Measurements from ENCODE around the gene ABR.
"Not testable (repeated sequence)": the region's sequence is repeated elsewhere in the genome, so short reads cannot be mapped to it uniquely, and the experiment has no call there.

ABR gene

DNA sequence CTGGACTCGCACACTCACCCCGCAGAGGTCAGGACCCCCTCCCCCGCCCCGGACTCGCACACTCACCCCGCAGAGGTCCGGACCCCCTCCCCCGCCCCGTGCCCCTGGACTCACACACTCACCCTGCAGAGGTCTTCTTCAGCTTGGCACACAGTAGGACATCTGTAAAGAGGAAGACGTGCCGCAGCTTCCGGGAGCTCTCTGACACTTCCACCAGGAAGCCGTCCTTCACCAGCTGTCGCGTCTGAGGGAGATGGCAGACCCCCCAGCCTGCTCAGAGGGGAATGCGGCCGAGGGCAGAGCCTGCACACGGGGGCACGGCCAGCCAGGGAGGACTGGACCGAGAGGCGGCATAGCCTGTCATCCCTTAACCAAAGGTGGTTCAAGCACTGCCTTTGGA, 109.9 kb downstream of the ABR start:
- TF ChIP-seq, protein P1, sequence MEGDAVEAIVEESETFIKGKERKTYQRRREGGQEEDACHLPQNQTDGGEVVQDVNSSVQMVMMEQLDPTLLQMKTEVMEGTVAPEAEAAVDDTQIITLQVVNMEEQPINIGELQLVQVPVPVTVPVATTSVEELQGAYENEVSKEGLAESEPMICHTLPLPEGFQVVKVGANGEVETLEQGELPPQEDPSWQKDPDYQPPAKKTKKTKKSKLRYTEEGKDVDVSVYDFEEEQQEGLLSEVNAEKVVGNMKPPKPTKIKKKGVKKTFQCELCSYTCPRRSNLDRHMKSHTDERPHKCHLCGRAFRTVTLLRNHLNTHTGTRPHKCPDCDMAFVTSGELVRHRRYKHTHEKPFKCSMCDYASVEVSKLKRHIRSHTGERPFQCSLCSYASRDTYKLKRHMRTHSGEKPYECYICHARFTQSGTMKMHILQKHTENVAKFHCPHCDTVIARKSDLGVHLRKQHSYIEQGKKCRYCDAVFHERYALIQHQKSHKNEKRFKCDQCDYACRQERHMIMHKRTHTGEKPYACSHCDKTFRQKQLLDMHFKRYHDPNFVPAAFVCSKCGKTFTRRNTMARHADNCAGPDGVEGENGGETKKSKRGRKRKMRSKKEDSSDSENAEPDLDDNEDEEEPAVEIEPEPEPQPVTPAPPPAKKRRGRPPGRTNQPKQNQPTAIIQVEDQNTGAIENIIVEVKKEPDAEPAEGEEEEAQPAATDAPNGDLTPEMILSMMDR (IDR thresholded peaks at IDR 0.05): no peak
- TF ChIP-seq ZFX (IDR thresholded peaks at IDR 0.05; ENCODE audit: borderline replicate concordance): no peak
- H3K27ac ChIP-seq: no peak overlapping the region

DNA sequence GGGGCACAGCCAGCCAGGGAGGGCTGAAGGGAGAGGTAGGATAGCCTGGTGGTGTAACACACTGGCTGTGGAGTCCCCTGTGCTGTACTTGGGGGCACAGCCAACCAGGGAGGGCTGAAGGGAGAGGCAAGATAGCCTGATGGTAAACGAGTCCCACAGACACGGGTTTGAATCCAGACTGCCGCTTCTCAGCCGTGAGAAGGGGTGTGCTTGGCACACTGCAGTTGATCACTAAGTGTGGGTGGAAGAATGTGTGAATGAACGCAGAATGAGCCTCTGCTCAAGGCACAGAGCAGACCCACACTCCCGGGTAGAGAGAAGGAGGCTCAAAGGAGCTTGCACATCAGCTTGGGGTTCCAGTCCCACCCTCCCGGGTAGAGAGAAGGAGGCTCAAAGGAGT, 111.4 kb downstream of the ABR start:
- no peak overlapping the region for H3K27ac ChIP-seq
- TF ChIP-seq, protein P1 (IDR thresholded peaks at IDR 0.05): no peak
- no peak for TF ChIP-seq ZFX (IDR thresholded peaks at IDR 0.05; ENCODE audit: borderline replicate concordance)

DNA sequence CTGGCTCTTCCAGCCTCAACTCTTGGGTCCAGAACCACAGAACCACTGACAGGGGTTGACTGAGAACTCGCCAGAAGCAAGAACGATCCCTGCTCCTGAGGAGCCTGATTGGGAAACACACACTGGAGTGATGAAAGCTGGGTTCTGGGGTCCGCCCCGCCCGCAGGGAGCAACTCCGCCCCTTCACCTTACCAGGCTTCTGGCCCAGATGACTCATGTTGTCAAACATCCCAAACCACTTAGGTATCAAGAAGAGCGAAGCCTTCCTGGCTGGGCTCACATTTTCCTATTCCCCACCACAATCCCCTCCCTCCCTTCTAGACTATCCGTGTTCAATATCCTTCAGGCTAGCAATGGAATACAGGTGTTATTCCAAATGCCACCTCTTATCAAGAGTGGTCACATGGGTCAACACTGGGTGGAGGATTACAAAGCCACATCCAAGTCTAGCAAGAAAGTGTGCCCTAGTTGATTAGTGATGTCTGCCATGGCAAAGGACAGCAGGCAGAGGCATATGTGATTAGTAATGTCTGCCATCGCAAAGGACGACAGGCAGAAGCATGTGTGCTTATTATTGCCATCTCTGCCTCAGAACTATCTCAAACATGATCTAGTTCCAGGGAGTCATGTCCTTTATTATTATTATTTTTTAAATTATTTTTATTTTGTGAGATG, 112.4 kb downstream of the ABR start:
- H3K27ac ChIP-seq: no peak overlapping the region
- no peak for TF ChIP-seq ZFX (IDR thresholded peaks at IDR 0.05; ENCODE audit: borderline replicate concordance)
- TF ChIP-seq, protein P1 (IDR thresholded peaks at IDR 0.05): no peak

DNA sequence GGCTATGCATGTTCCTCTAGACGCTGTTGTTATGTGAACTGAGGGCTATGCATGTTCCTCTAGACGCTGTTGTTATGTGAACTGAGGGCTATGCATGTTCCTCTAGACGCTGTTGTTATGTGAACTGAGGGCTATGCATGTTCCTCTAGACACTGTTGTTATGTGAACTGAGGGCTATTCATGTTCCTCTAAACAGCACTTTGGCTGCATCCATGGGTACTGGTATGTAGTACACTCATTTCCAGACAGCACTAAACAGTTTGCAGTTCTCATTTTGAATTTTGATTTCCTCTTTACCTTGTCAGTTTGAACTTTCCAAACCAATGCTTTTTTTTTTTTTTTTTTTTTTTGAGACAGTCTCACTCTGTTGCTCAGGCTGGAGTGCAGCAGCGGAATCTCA, 114.4 kb downstream of the ABR start:
- not testable (repeated sequence) for H3K27ac ChIP-seq

DNA sequence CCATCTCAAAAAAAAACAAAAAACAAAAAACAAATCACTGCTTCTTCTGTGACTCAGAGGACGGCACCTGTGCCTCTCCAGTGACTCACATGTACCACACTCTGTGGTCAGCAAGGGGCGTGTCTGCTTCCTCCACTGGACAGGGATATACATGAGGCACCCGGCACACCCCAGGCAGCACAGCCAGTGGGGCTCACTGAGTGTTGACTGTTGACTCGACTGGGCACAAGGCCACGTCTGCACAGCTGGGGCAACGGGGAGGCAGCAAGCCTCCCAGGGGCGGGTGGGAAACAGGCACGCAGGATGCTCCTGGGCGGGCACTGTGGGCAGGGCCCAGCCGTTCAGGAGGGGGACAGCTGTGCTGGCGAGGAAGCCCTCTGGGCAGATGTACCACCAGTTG, 118.8 kb downstream of the ABR start:
- no peak overlapping the region for H3K27ac ChIP-seq
- TF ChIP-seq, protein P1 (IDR thresholded peaks at IDR 0.05): no peak
- TF ChIP-seq ZFX (IDR thresholded peaks at IDR 0.05; ENCODE audit: borderline replicate concordance): no peak

- no peak overlapping the region for H3K27ac ChIP-seq
- TF ChIP-seq, protein P1 (IDR thresholded peaks at IDR 0.05): no peak
- TF ChIP-seq ZFX (IDR thresholded peaks at IDR 0.05; ENCODE audit: borderline replicate concordance): no peak
Observed at GRCh38 chr17:1059131-1059795, 120.5 kb downstream of the ABR start.

- TF ChIP-seq, protein P1 (IDR thresholded peaks at IDR 0.05): peak; percentile 65
- no peak for TF ChIP-seq ZFX (IDR thresholded peaks at IDR 0.05; ENCODE audit: borderline replicate concordance)
- no peak overlapping the region for H3K27ac ChIP-seq
Observed at GRCh38 chr17:1058423-1059130, 121.2 kb downstream of the ABR start.

Data from 22Rv1 (cell line).